GM23248 (cell line): Measurements from ENCODE around the gene NQO2. TPM values are rescaled to one million over a fixed set of nuclear protein-coding genes. Genes with fewer than 3 reads are reported as not detected.

Experiments
- DNase-seq: peaks from one replicate; pipeline ENCODE4 v3.0.0-alpha.2; 2015
- H2AFZ ChIP-seq: fragments of 200-600 bp; sonication (generic); 2 replicates; pipeline ENCODE4 v1.6.1; 2016; ENCODE audit warnings: antibody characterized with exemption
- H3F3A ChIP-seq: fragments of 200-600 bp; sonication (generic); 2 replicates; pipeline ENCODE4 v1.6.1; 2016; ENCODE audit warnings: mild to moderate bottlenecking, antibody characterized with exemption, mixed run types; ENCODE audit not compliant: insufficient read depth
- H3K27ac ChIP-seq: fragments of 200-600 bp; sonication (generic); 2 replicates; pipeline ENCODE4 v1.5.1; 2016; ENCODE audit warnings: mild to moderate bottlenecking
- H3K27me3 ChIP-seq: fragments of 200-600 bp; sonication (generic); replicated peaks from 2 replicates; pipeline ENCODE4 v1.6.1; 2016; ENCODE audit warnings: mild to moderate bottlenecking; ENCODE audit not compliant: insufficient read depth
- H3K36me3 ChIP-seq: fragments of 200-600 bp; sonication (generic); 2 replicates; pipeline ENCODE4 v1.6.1; 2016; ENCODE audit warnings: low read depth, mild to moderate bottlenecking
- H3K4me1 ChIP-seq: fragments of 200-600 bp; sonication (generic); 2 replicates; pipeline ENCODE4 v1.6.1; 2016; ENCODE audit warnings: mild to moderate bottlenecking; ENCODE audit not compliant: insufficient read depth
- H3K4me2 ChIP-seq: fragments of 200-600 bp; sonication (generic); one replicate; pipeline ENCODE4 v1.6.1; 2016; ENCODE audit warnings: mild to moderate bottlenecking; ENCODE audit not compliant: unreplicated experiment
- H3K4me3 ChIP-seq: fragments of 200-600 bp; sonication (generic); 2 replicates; pipeline ENCODE4 v1.5.1; 2016; ENCODE audit warnings: mild to moderate bottlenecking
- H3K79me2 ChIP-seq: fragments of 200-600 bp; sonication (generic); 2 replicates; pipeline ENCODE4 v1.6.1; 2016; ENCODE audit warnings: mild to moderate bottlenecking; ENCODE audit not compliant: insufficient read depth
- H3K9ac ChIP-seq: fragments of 200-600 bp; sonication (generic); 2 replicates; pipeline ENCODE4 v1.6.1; 2016; ENCODE audit warnings: mild to moderate bottlenecking
- H3K9me2 ChIP-seq: fragments of 200-600 bp; sonication (generic); 2 replicates; pipeline ENCODE4 v1.6.1; 2016; ENCODE audit warnings: mixed run types, mild to moderate bottlenecking, moderate library complexity; ENCODE audit not compliant: insufficient read depth
- H3K9me3 ChIP-seq: fragments of 200-600 bp; sonication (generic); one replicate; pipeline ENCODE4 v1.6.1; 2017; ENCODE audit warnings: low read depth
- H4K20me1 ChIP-seq: fragments of 200-600 bp; sonication (generic); 2 replicates; pipeline ENCODE4 v1.6.0; 2016; ENCODE audit not compliant: insufficient read depth
- EZH2 ChIP-seq: fragments of 200-600 bp; sonication (generic); IDR thresholded peaks from 2 replicates; pipeline ENCODE4 v1.6.1; 2018; ENCODE audit warnings: antibody characterized with exemption, mild to moderate bottlenecking; ENCODE audit not compliant: insufficient read depth, poor library complexity, severe bottlenecking
- EZH2phosphoT487 ChIP-seq: fragments of 200-600 bp; sonication (generic); IDR thresholded peaks from 2 replicates; pipeline ENCODE4 v1.6.1; 2018; ENCODE audit warnings: antibody characterized with exemption, moderate library complexity, mild to moderate bottlenecking, low read depth; ENCODE audit not compliant: insufficient read depth
- WGBS, 2 experiments: methylation state at CpG; one replicate each; pipeline ENCODE4 v1.1.6; 2015 to 2017; ENCODE audit warnings: low lambda C conversion rate in 2 of 2, low coverage in 1 of 2; ENCODE audit errors: missing lambda C conversion rate in 2 of 2; 5-methylcytosine and 5-hydroxymethylcytosine counted together
- in situ Hi-C: fragments of 300-500 bp; cut with MboI; formaldehyde crosslinking; loops from 2 replicates; pipeline ENCODE4 v1.15.0; 2020
- polyA plus RNA-seq: library from polyadenylated mRNA; unstranded; fragments of >200 nt; fragmentation: Nextera tagmentation; extraction: Ambion mirVana; gene quantifications from 2 replicates; pipeline ENCODE4 v1.2.1, GENCODE V29; 2016
- total RNA-seq: library from RNA; depleted of rRNA; stranded (reverse); fragments of >200 nt; shearing (Covaris generic); gene quantifications from 2 replicates; pipeline ENCODE4 v1.2.3, GENCODE V29; 2014

NQO2 gene
- total and polyA plus RNA-seq, 2 experiments from 2014 or later = 29.6 to 61.0 TPM

DNA sequence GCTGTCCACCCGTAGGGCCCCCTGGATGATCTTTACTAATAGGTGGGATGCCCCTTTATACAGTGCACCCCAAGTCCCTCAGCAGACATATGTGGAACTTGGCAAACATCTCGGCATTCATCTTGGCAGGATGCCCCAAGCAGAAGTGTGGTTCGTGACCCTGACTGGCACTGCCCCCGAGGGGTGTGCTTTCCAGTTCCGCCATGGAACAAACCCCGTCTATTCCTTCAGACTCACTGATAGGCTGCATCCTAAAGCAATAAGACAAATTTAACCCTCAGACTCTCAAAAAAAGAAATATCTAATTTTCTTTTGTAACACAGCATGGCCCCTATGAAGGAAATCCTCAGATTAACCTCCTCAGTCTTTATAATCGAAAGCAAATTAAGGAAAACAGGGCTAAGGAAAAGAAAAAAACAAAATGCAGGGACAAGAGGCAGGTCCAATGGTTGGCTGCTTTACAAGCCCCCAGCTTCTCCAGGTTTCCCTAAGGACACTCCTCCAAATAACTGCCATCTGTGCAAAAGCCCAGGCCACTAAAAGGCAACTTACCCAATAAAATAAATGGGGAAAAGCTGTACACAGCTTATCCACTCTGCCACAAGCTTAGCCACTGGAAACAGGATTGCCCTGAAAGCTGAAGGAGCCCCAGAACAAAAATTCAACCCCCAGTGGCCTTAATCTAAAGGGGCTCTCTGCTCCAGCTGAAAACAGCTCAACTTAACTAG, 38.1 kb downstream of the NQO2 start:
- Histone ChIP-seq H3K9me3 (no peaks in the 10 kb centered on the region), H3K9me2 (no peaks in the 10 kb centered on the region), H3K4me1 (no peaks in the 10 kb centered on the region), H3K4me2 (no peak overlapping the region), H3K27ac (no peak overlapping the region), H3K79me2 (no peaks in the 10 kb centered on the region), H2AFZ (no peak overlapping the region), H3F3A (no peaks in the 10 kb centered on the region), H3K9ac (no peak overlapping the region), H4K20me1 (no peaks in the 10 kb centered on the region), H3K4me3 (no peak overlapping the region), H3K27me3 (no peaks in the 10 kb centered on the region), H3K36me3 (no peaks in the 10 kb centered on the region)
- TF ChIP-seq EZH2phosphoT487 (no peak), EZH2 (no peak)
- in situ Hi-C loops = no loop called here
- no peak for DNase-seq
- 47 to 56% methylated on average over 7 of the region's 7 CpGs for WGBS, 2 experiments

DNA sequence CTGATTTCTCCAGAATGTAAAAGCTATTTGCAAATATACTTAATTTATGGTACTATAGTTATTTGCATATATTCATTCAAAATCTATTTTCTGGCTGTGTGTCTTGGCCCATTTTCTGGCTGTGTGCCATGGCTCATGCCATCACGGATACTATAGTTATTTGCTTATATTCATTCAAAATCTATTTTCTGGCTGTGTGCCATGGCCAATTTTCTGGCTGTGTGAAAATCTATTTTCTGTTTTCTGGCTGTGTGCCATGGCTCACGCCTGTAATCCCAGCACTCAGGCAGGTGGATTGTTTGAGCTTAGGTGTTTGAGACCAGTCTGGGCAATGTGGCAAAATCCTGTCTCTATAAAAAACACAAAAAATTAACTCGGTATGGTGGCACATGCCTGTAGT, 39.7 kb downstream of the NQO2 start:
- Histone ChIP-seq H4K20me1 (no peaks in the 10 kb centered on the region), H3K79me2 (no peaks in the 10 kb centered on the region), H2AFZ (no peak overlapping the region), H3K9ac (no peak overlapping the region), H3K4me3 (no peak overlapping the region), H3K9me2 (no peaks in the 10 kb centered on the region), H3K4me1 (no peaks in the 10 kb centered on the region), H3K4me2 (no peak overlapping the region), H3K27ac (no peak overlapping the region), H3K36me3 (no peaks in the 10 kb centered on the region), H3F3A (no peaks in the 10 kb centered on the region), H3K27me3 (no peaks in the 10 kb centered on the region), H3K9me3 (no peaks in the 10 kb centered on the region)
- 60 to 61% methylated on average over 3 of the region's 3 CpGs for WGBS, 2 experiments
- DNase-seq = no peak
- in situ Hi-C loops = no loop called here
- TF ChIP-seq EZH2phosphoT487 (no peak), EZH2 (no peak)

DNA sequence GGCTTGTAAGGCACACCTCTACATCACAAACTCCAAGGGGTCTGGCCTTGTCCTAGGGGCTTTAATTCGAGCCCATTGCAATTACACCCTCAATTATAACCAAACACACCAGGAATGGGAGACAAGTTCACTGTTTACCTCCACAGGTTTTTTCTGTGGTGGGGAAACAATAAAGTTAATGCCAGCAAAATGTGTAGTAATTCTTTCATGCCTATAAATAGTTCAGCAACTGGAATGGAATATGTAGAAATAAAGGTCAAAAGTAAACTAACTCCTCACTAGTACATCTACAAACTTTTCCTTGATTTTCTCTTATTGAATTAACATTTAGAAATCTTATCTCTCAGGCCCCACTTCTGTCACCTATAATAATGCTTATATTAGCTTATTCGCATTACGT, 41.5 kb downstream of the NQO2 start:
- Histone ChIP-seq H3K27me3 (no peaks in the 10 kb centered on the region), H3K9me3 (no peaks in the 10 kb centered on the region), H3K79me2 (no peaks in the 10 kb centered on the region), H2AFZ (no peak overlapping the region), H3K4me1 (no peaks in the 10 kb centered on the region), H3K4me3 (no peak overlapping the region), H3K36me3 (no peaks in the 10 kb centered on the region), H3F3A (no peaks in the 10 kb centered on the region), H3K9me2 (no peaks in the 10 kb centered on the region), H3K27ac (no peak overlapping the region), H3K9ac (no peak overlapping the region), H3K4me2 (no peak overlapping the region), H4K20me1 (no peaks in the 10 kb centered on the region)
- WGBS, 2 experiments = 83 to 85% methylated on average over 3 of the region's 3 CpGs
- TF ChIP-seq EZH2 = no peak
- no peak for TF ChIP-seq EZH2phosphoT487
- in situ Hi-C loops = no loop called here
- no peak for DNase-seq

DNA sequence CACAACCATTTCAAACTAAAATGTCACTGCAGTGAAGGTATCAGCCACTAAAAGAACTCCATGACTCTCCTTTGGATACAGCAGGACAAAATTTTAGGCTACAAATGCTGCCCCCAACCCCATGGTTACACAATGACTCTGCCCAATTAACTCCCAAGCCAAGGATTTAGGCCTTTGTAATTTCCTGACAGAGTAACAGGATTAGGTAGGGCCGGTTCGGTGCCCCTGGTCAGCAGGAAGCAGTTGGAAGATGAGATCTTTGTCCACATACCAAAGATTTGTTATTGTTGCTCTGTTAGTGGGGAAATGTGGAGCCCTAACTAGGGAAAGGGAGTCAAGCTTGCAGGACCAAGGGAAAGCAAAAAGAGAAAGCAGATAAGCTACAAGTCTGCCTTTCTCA, 41.9 kb downstream of the NQO2 start:
- 82 to 86% methylated on average over 2 of the region's 2 CpGs for WGBS, 2 experiments
- no peak for DNase-seq
- H3K36me3 ChIP-seq = no peaks in the 10 kb centered on the region
- no peak for TF ChIP-seq EZH2phosphoT487
- TF ChIP-seq EZH2 = no peak
- no peak overlapping the region for H3K4me3 ChIP-seq
- no peak overlapping the region for H3K9ac ChIP-seq
- H3K4me2 ChIP-seq = no peak overlapping the region
- no peaks in the 10 kb centered on the region for H3K27me3 ChIP-seq
- no peaks in the 10 kb centered on the region for H3F3A ChIP-seq
- no peaks in the 10 kb centered on the region for H3K4me1 ChIP-seq
- no peaks in the 10 kb centered on the region for H3K9me3 ChIP-seq
- no peaks in the 10 kb centered on the region for H4K20me1 ChIP-seq
- H3K79me2 ChIP-seq = no peaks in the 10 kb centered on the region
- H2AFZ ChIP-seq = no peak overlapping the region
- in situ Hi-C loops = no loop called here
- H3K27ac ChIP-seq = no peak overlapping the region
- H3K9me2 ChIP-seq = no peaks in the 10 kb centered on the region

DNA sequence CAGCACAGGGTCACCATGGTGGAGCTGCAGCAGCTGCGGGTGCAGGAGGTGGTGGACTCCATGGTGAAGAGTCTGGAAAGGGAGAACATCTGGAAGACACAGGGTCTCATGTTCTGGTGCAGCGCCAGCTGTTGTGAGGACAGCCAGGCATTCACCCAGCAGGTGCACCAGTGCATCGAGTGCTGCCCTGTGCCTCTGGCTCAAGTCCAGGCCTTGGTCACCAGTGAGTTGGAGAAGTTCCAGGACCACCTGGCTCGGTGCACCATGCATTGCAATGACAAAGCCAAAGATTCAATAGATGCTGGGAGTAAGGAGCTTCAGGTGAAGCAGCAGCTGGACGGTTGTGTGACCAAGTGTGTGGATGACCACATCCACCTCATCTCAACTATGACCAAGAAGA, 45.7 kb downstream of the NQO2 start:
- Histone ChIP-seq H3K9me3 (no peaks in the 10 kb centered on the region), H3K9me2 (no peaks in the 10 kb centered on the region), H3K4me1 (no peaks in the 10 kb centered on the region), H3K36me3 (no peaks in the 10 kb centered on the region), H3K9ac (no peak overlapping the region), H2AFZ (no peak overlapping the region), H3K79me2 (no peaks in the 10 kb centered on the region), H3K27me3 (no peaks in the 10 kb centered on the region), H3K4me3 (no peak overlapping the region), H3F3A (no peaks in the 10 kb centered on the region), H3K27ac (no peak overlapping the region), H3K4me2 (no peak overlapping the region), H4K20me1 (no peaks in the 10 kb centered on the region)
- in situ Hi-C loops = no loop called here
- 33 to 37% methylated on average over 5 of the region's 5 CpGs for WGBS, 2 experiments
- DNase-seq = no peak
- no peak for TF ChIP-seq EZH2
- TF ChIP-seq EZH2phosphoT487 = no peak
